Mammary epithelial cell (primary cell): Measurements from ENCODE around the gene ATN1.

Experiments
- EZH2 ChIP-seq: IDR thresholded peaks from 2 replicates; pipeline ENCODE4 v1.6.1; 2012; ENCODE audit warnings: low read length, inconsistent platforms, borderline replicate concordance
- TF ChIP-seq, protein P1 (sequence below), 2 donors: IDR thresholded peaks in 1 of 2; conservative IDR thresholded peaks in 1 of 2; 2 replicates each; pipeline ENCODE4 v1.5.1; 2011 to 2012; ENCODE audit warnings: inconsistent platforms in 2 of 2, low read length in 2 of 2, mild to moderate bottlenecking in 2 of 2, control low read depth in 1 of 2, low read depth in 1 of 2; ENCODE audit not compliant: insufficient read depth in 1 of 2; ENCODE audit errors: extremely low read depth in 1 of 2

- TF ChIP-seq EZH2, result no peak
- TF ChIP-seq, protein P1, sequence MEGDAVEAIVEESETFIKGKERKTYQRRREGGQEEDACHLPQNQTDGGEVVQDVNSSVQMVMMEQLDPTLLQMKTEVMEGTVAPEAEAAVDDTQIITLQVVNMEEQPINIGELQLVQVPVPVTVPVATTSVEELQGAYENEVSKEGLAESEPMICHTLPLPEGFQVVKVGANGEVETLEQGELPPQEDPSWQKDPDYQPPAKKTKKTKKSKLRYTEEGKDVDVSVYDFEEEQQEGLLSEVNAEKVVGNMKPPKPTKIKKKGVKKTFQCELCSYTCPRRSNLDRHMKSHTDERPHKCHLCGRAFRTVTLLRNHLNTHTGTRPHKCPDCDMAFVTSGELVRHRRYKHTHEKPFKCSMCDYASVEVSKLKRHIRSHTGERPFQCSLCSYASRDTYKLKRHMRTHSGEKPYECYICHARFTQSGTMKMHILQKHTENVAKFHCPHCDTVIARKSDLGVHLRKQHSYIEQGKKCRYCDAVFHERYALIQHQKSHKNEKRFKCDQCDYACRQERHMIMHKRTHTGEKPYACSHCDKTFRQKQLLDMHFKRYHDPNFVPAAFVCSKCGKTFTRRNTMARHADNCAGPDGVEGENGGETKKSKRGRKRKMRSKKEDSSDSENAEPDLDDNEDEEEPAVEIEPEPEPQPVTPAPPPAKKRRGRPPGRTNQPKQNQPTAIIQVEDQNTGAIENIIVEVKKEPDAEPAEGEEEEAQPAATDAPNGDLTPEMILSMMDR (conservative IDR thresholded peaks at IDR 0.05 in 1 of 2, IDR thresholded peaks at IDR 0.05 in 1 of 2; ENCODE audit: extremely low read depth in 1 of 2, insufficient read depth in 1 of 2, low read depth in 1 of 2, low read length in 2 of 2), result no peak
Measured at GRCh38 chr12:6959805-6960592, 32.2 kb downstream of the ATN1 start.
